Neuronal stem cell (in vitro differentiated cells): Measurements from ENCODE around the gene ZNF827.
"Not testable (repeated sequence)": the region's sequence is repeated elsewhere in the genome, so short reads cannot be mapped to it uniquely, and the experiment has no call there.

ENCODE experiments used
- DNase-seq: peaks from one replicate; pipeline ENCODE4 v3.0.0-alpha.2; 2013; ENCODE audit warnings: low spot score
- H2AFZ ChIP-seq: one replicate; pipeline ENCODE4 v1.6.1; 2013; ENCODE audit warnings: mild to moderate bottlenecking, low read length, inconsistent platforms
- H2AK5ac ChIP-seq: 2 replicates; pipeline ENCODE4 v1.6.1; 2013; ENCODE audit warnings: low read depth, mild to moderate bottlenecking, inconsistent platforms, low read length, moderate library complexity, mixed read lengths
- H2BK120ac ChIP-seq: 2 replicates; pipeline ENCODE4 v1.6.1; 2013; ENCODE audit warnings: low read depth, mild to moderate bottlenecking, inconsistent platforms, low read length, moderate library complexity, mixed read lengths
- H2BK12ac ChIP-seq: one replicate; pipeline ENCODE4 v1.6.1; 2013; ENCODE audit warnings: low read length, inconsistent platforms
- H2BK15ac ChIP-seq: 2 replicates; pipeline ENCODE4 v1.6.1; 2013; ENCODE audit warnings: mild to moderate bottlenecking, low read length, inconsistent platforms, mixed read lengths
- H2BK5ac ChIP-seq: one replicate; pipeline ENCODE4 v1.6.1; 2013; ENCODE audit warnings: inconsistent platforms, mild to moderate bottlenecking, low read length, moderate library complexity
- H3K14ac ChIP-seq: one replicate; pipeline ENCODE4 v1.6.1; 2013; ENCODE audit warnings: low read length, inconsistent platforms
- H3K18ac ChIP-seq: 2 replicates; pipeline ENCODE4 v1.6.1; 2013; ENCODE audit warnings: low read length, inconsistent platforms
- H3K23ac ChIP-seq: 2 replicates; pipeline ENCODE4 v1.6.1; 2013; ENCODE audit warnings: low read depth, mild to moderate bottlenecking, mixed read lengths, low read length, inconsistent platforms; ENCODE audit not compliant: poor library complexity
- H3K27ac ChIP-seq: replicated peaks from 3 replicates; pipeline ENCODE4 v1.5.1; 2013; ENCODE audit warnings: low read length, inconsistent platforms
- H3K27me3 ChIP-seq, 3 experiments: 2 replicates each; pipeline ENCODE4 v1.6.1; 2013; ENCODE audit warnings: low read length in 3 of 3, mild to moderate bottlenecking in 2 of 3, inconsistent platforms in 1 of 3, low read depth in 1 of 3, mixed read lengths in 1 of 3, moderate library complexity in 1 of 3; ENCODE audit not compliant: control insufficient read depth in 3 of 3, insufficient read depth in 3 of 3
- H3K36me3 ChIP-seq, 2 donors: replicated peaks in 1 of 2; 2 replicates each; pipeline ENCODE4 v1.6.1; 2013; ENCODE audit warnings: low read length in 2 of 2; ENCODE audit not compliant: control insufficient read depth in 2 of 2, insufficient read depth in 2 of 2
- H3K4ac ChIP-seq: 2 replicates; pipeline ENCODE4 v1.6.1; 2013; ENCODE audit warnings: inconsistent platforms, mild to moderate bottlenecking, low read length, moderate library complexity
- H3K4me1 ChIP-seq, 2 donors: 1 replicate in 1 of 2; 2 replicates in 1 of 2; pipeline ENCODE4 v1.6.1; 2013; ENCODE audit warnings: low read length in 2 of 2, low read depth in 1 of 2; ENCODE audit not compliant: control insufficient read depth in 2 of 2, insufficient read depth in 1 of 2
- H3K4me2 ChIP-seq: one replicate; pipeline ENCODE4 v1.6.1; 2013; ENCODE audit warnings: mild to moderate bottlenecking, low read length, inconsistent platforms; ENCODE audit not compliant: insufficient read depth, poor library complexity, severe bottlenecking
- H3K4me3 ChIP-seq, 2 donors: 2 replicates each; pipeline ENCODE4 v1.5.1; 2013; ENCODE audit warnings: low read length in 2 of 2, mild to moderate bottlenecking in 2 of 2, inconsistent platforms in 1 of 2, moderate library complexity in 1 of 2
- H3K79me1 ChIP-seq: one replicate; pipeline ENCODE4 v1.6.1; 2013; ENCODE audit warnings: low read depth, mild to moderate bottlenecking, inconsistent platforms, low read length, moderate library complexity
- H3K9ac ChIP-seq: one replicate; pipeline ENCODE4 v1.6.1; 2013; ENCODE audit warnings: mild to moderate bottlenecking, low read depth, low read length, inconsistent platforms; ENCODE audit not compliant: poor library complexity
- H3K9me3 ChIP-seq, 2 donors: replicated peaks in 1 of 2; 2 replicates each; pipeline versions ENCODE3 to v1.6.1; 2013; ENCODE audit warnings: low read length in 2 of 2, mild to moderate bottlenecking in 2 of 2, inconsistent platforms in 1 of 2, low read depth in 1 of 2, mixed read lengths in 1 of 2, moderate library complexity in 1 of 2; ENCODE audit not compliant: control insufficient read depth in 2 of 2, insufficient read depth in 1 of 2
- H4K8ac ChIP-seq: one replicate; pipeline ENCODE4 v1.6.1; 2013; ENCODE audit warnings: low read depth, mild to moderate bottlenecking, inconsistent platforms, low read length, moderate library complexity
- H4K91ac ChIP-seq: one replicate; pipeline ENCODE4 v1.6.1; 2013; ENCODE audit warnings: low read length, low read depth, mild to moderate bottlenecking, inconsistent platforms; ENCODE audit not compliant: poor library complexity
- WGBS, 2 donors: extraction: QIAGEN DNeasy Blood & Tissue Kit; methylation state at CpG; one replicate each; pipeline ENCODE4 v1.1.7; 2013; ENCODE audit warnings: missing lambda C conversion rate in 2 of 2, mixed read lengths in 1 of 2; ENCODE audit not compliant: insufficient read length in 2 of 2, insufficient replicate concordance in 1 of 2; ENCODE audit errors: extremely low coverage in 2 of 2; 5-methylcytosine and 5-hydroxymethylcytosine counted together

ZNF827 gene

GRCh38 chr4:145839151-145839550 is 99.5 kb downstream of the ZNF827 start:
- Histone ChIP-seq H3K4me1 (no peaks in the 10 kb centered on the region), H2BK120ac (no peak overlapping the region), H2BK12ac (no peak overlapping the region), H3K27ac (no peak overlapping the region), H2BK15ac (no peak overlapping the region), H2BK5ac (no peak overlapping the region), H3K79me1 (no peaks in the 10 kb centered on the region), H3K4me3 (no peak overlapping the region), H2AFZ (no peak overlapping the region), H3K36me3 (peaks cover 3 to 58% of the 10 kb centered on the region in 2 donors), H2AK5ac (no peak overlapping the region), H4K8ac (no peak overlapping the region), H4K91ac (no peak overlapping the region), H3K27me3 (no peaks in the 10 kb centered on the region), H3K14ac (no peak overlapping the region), H3K23ac (no peak overlapping the region), H3K4ac (no peak overlapping the region), H3K4me2 (no peak overlapping the region), H3K9ac (no peak overlapping the region), H3K18ac (no peak overlapping the region), H3K9me3 (no peaks in the 10 kb centered on the region)
- no CpG with 5 or more reads among the region's 10 CpGs for WGBS, 2 donors
- no peak for DNase-seq

GRCh38 chr4:145832384-145832783 is 106.2 kb downstream of the ZNF827 start:
- H3K79me1 ChIP-seq, H3K4ac ChIP-seq, H2BK12ac ChIP-seq, H3K27me3 ChIP-seq, DNase-seq, H3K18ac ChIP-seq, H3K27ac ChIP-seq, H2BK120ac ChIP-seq, H2BK5ac ChIP-seq, H2AFZ ChIP-seq, H3K14ac ChIP-seq, H3K9me3 ChIP-seq, H3K4me3 ChIP-seq, H3K4me1 ChIP-seq, H3K4me2 ChIP-seq, H2AK5ac ChIP-seq, H3K23ac ChIP-seq, H2BK15ac ChIP-seq, H3K9ac ChIP-seq, H4K91ac ChIP-seq, H4K8ac ChIP-seq: not testable (repeated sequence)
- H3K36me3 ChIP-seq: peaks cover 2 to 24% of the 10 kb centered on the region in 2 donors
- no CpG with 5 or more reads among the region's 4 CpGs for WGBS, 2 donors

- H2AFZ ChIP-seq: no peak overlapping the region
- DNase-seq: no peak
- no peak overlapping the region for H3K27ac ChIP-seq
- no peak overlapping the region for H3K9ac ChIP-seq
- no peak overlapping the region for H2BK15ac ChIP-seq
- no peak overlapping the region for H4K91ac ChIP-seq
- H3K4ac ChIP-seq: no peak overlapping the region
- no peak overlapping the region for H3K18ac ChIP-seq
- H3K9me3 ChIP-seq: no peaks in the 10 kb centered on the region
- H2BK12ac ChIP-seq: no peak overlapping the region
- no peak overlapping the region for H4K8ac ChIP-seq
- no peaks in the 10 kb centered on the region for H3K4me1 ChIP-seq
- no peaks in the 10 kb centered on the region for H3K27me3 ChIP-seq
- H3K79me1 ChIP-seq: no peaks in the 10 kb centered on the region
- no peak overlapping the region for H2AK5ac ChIP-seq
- no peak overlapping the region for H3K4me3 ChIP-seq
- no peak overlapping the region for H3K14ac ChIP-seq
- H3K4me2 ChIP-seq: no peak overlapping the region
- H2BK5ac ChIP-seq: no peak overlapping the region
- H3K23ac ChIP-seq: no peak overlapping the region
- H3K36me3 ChIP-seq: peaks cover 2 to 35% of the 10 kb centered on the region in 2 donors
- H2BK120ac ChIP-seq: no peak overlapping the region
- WGBS, 2 donors: no CpG with 5 or more reads among the region's 3 CpGs
These were observed 107.9 kb downstream of the ZNF827 start for GRCh38 chr4:145830699-145831098.

- Histone ChIP-seq H2AFZ (no peak overlapping the region), H3K27ac (no peak overlapping the region), H2BK15ac (no peak overlapping the region), H3K14ac (no peak overlapping the region), H2BK5ac (no peak overlapping the region), H3K4me2 (no peak overlapping the region), H2BK120ac (no peak overlapping the region), H3K9me3 (no peaks in the 10 kb centered on the region), H2BK12ac (no peak overlapping the region), H3K4ac (no peak overlapping the region), H4K91ac (no peak overlapping the region), H3K36me3 (peaks cover 2 to 43% of the 10 kb centered on the region in 2 donors), H3K79me1 (no peaks in the 10 kb centered on the region), H3K27me3 (no peaks in the 10 kb centered on the region), H4K8ac (no peak overlapping the region), H3K18ac (no peak overlapping the region), H3K4me1 (peaks cover 0 to 5% of the 10 kb centered on the region in 2 donors), H3K4me3 (no peak overlapping the region), H3K23ac (no peak overlapping the region), H3K9ac (no peak overlapping the region), H2AK5ac (no peak overlapping the region)
- no peak for DNase-seq
- no CpG with 5 or more reads among the region's 5 CpGs for WGBS, 2 donors
These were observed 108.8 kb downstream of the ZNF827 start for GRCh38 chr4:145829629-145830395.
